Motor neuron (in vitro differentiated cells): ENCODE measurements around the gene MCAT. TPM values are rescaled to one million over a fixed set of nuclear protein-coding genes. Genes with fewer than 3 reads are reported as not detected.
A peak's percentile ranks its signal among the peaks of the same experiment; 100 is the strongest.

Experiments
- ATAC-seq, 8 experiments: fragments of 200-7000 bp; cut with Tn5 transposase; replicated peaks in 6 of 8; 2 replicates each; pipeline ENCODE4 v1.8.0; 2021; ENCODE audit warnings: mild to moderate bottlenecking in 8 of 8, moderate library complexity in 8 of 8
- H3K27ac ChIP-seq, 2 donors: fragments of 250-450 bp; sonication (Bioruptor Pico); 2 replicates each; pipeline ENCODE4 v1.9.0; 2021; ENCODE audit warnings: antibody characterized with exemption in 2 of 2, mild to moderate bottlenecking in 2 of 2, moderate library complexity in 1 of 2
- H3K4me1 ChIP-seq, 2 donors: fragments of 250-450 bp; sonication (Bioruptor Pico); replicated peaks in 1 of 2; 2 replicates each; pipeline ENCODE4 v1.6.1; 2021; ENCODE audit warnings: antibody characterized with exemption in 2 of 2, mild to moderate bottlenecking in 2 of 2, moderate library complexity in 1 of 2
- H3K4me3 ChIP-seq, 5 donors: fragments of 250-450 bp; sonication (Bioruptor Pico); 2 replicates each; pipeline ENCODE4 v1.9.0; 2021; ENCODE audit warnings: antibody characterized with exemption in 5 of 5, mild to moderate bottlenecking in 5 of 5, moderate library complexity in 4 of 5
- WGBS, 10 experiments: fragments of 450-650 bp; shearing (Covaris generic); methylation state at CpG; one replicate each; pipeline ENCODE4 v1.0.0; 2022; 5-methylcytosine and 5-hydroxymethylcytosine counted together
- in situ Hi-C, 9 experiments: fragments of 400-800 bp; cut with MboI; loops; one replicate each; pipeline ENCODE4 v1.15.0; 2021; ENCODE audit warnings: low sequenced_read_pairs in 9 of 9, low pct_unique_long_range_greater_than_20kb in 2 of 9; ENCODE audit not compliant: unreplicated experiment in 9 of 9
- total RNA-seq, 8 experiments: library from RNA; unstranded; fragments of 300-600 nt; gene quantifications; 2 replicates each; pipeline versions ENCODE4 v1.2.3 to v1.2.4, GENCODE V29; 2022

The MCAT gene
- total RNA-seq, 8 experiments from 2014 or later, result 10.8 to 20.7 (median 16.0) TPM

- H3K4me1 ChIP-seq, result peaks cover 4 to 5% of the 10 kb centered on the region in 2 donors
- H3K4me3 ChIP-seq, result no peak overlapping the region
- ATAC-seq, result peak in 1 of 8 experiments; percentile 3
- 95% methylated on average over 4 of the region's 15 CpGs; no CpG with 5 or more reads in 9 of the 10 experiments for WGBS, 10 experiments
- H3K27ac ChIP-seq, result no peak overlapping the region
- in situ Hi-C loops, result no loop called here
These were observed 37.5 kb upstream of the MCAT start for GRCh38 chr22:43180670-43181069.

- in situ Hi-C loops, result no loop called here
- H3K4me1 ChIP-seq, result no peaks in the 10 kb centered on the region
- H3K4me3 ChIP-seq, result no peak overlapping the region
- no peak for ATAC-seq
- H3K27ac ChIP-seq, result no peak overlapping the region
- 80 to 100% (median 100%) methylated on average over 1 to 3 of the region's 15 CpGs; no CpG with 5 or more reads in 6 of the 10 experiments for WGBS, 10 experiments
These were observed 36.7 kb upstream of the MCAT start for GRCh38 chr22:43179911-43180195.

GRCh38 chr22:43179146-43179910 is 36.1 kb upstream of the MCAT start:
- no peaks in the 10 kb centered on the region for H3K4me1 ChIP-seq
- WGBS, 10 experiments, result 80 to 100% (median 94%) methylated on average over 1 to 15 of the region's 25 CpGs; no CpG with 5 or more reads in 4 of the 10 experiments
- no peak overlapping the region for H3K4me3 ChIP-seq
- no peak for ATAC-seq
- no peak overlapping the region for H3K27ac ChIP-seq
- in situ Hi-C loops, result no loop called here

GRCh38 chr22:43177479-43177878 is 34.3 kb upstream of the MCAT start:
- in situ Hi-C loops, result no loop called here
- Histone ChIP-seq H3K4me3 (no peak overlapping the region), H3K4me1 (no peaks in the 10 kb centered on the region), H3K27ac (no peak overlapping the region)
- WGBS, 10 experiments, result 71 to 100% (median 83%) methylated on average over 1 to 5 of the region's 7 CpGs; no CpG with 5 or more reads in 1 of the 10 experiments
- no peak for ATAC-seq

DNA sequence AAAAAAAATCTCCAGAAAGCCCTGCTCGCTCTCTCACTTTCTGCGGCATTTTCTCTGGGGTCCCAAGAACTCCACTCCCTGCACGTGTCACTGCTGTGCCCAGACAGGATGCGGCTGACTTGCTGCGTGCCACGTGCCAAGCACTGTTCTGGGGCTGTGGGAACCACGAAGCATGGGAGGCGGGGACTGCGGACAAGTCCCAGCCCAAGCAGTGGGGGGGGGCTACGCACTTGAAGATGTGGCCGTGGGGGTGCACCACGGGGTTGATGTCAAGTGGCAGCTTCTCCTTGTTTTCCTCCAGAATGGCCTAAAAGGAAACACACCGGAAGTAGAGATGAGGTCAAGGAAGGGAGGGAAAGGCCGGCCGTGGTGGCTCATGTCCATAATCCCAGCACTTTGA is 32.9 kb upstream of the MCAT start:
- WGBS, 10 experiments, result 88 to 100% (median 100%) methylated on average over 2 to 4 of the region's 15 CpGs; no CpG with 5 or more reads in 5 of the 10 experiments
- in situ Hi-C loops, result no loop called here
- no peak for ATAC-seq
- no peak overlapping the region for H3K27ac ChIP-seq
- no peak overlapping the region for H3K4me3 ChIP-seq
- H3K4me1 ChIP-seq, result no peaks in the 10 kb centered on the region

DNA sequence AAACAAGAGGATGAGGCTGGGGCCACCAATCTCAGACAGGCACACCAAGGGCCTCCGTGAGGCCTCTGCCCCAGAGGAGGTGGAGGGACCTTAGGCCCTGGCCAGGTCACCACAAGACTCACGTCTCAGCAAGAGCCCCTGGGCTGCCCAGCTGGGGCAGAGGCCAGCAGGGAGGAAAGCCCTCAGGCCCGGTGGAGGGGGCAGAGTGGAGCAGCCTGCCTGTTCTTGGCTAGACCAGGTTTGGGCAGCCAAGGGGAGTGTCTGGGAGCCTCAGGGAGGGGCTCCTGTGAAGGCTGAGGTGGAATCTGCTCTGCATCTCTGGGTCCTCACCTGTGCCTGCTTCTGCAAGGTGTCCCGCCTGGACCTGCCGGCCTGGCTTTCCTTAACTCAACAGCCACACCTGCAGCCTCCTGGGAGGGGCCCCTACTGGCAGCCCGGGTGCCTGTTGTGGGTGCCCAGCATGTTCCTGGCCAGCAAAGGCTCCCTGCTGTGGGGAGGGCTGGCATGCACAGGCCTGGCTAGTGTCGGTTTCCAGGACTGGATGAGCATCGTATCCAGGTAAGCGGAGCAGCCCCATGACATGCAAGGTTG is 31.8 kb upstream of the MCAT start:
- in situ Hi-C loops, result no loop called here
- Histone ChIP-seq H3K4me3 (no peak overlapping the region), H3K4me1 (no peaks in the 10 kb centered on the region), H3K27ac (no peak overlapping the region)
- WGBS, 10 experiments, result 81 to 100% (median 100%) methylated on average over 1 to 6 of the region's 9 CpGs; no CpG with 5 or more reads in 4 of the 10 experiments
- peak in 1 of 8 experiments; percentile 16 for ATAC-seq

- in situ Hi-C loops, result no loop called here
These were observed 30.9 kb upstream of the MCAT start for GRCh38 chr22:43173976-43174720.

DNA sequence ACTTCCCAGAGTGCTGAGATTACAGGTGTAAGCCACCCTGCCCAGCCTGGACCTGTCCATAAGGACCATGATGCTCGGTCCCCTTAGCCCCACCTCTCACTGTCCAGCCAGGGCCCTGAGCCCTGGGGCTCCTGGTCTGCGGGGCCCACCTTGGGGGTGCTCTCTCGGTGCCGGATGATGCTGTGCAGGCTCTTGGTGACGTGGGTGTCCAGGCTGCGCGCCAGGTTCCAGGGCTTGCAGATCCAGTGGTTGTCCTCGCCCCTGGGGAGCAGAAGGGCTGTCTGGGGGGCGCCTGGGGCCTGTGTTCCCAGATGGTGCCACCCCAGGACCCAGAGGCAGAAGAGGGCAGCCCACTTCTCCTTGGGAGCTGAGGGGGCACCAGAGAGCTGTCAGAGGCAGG is 30.4 kb upstream of the MCAT start:
- Histone ChIP-seq H3K4me3 (no peak overlapping the region), H3K4me1 (no peaks in the 10 kb centered on the region), H3K27ac (no peak overlapping the region)
- WGBS, 10 experiments, result 100% methylated on average over 2 of the region's 9 CpGs; no CpG with 5 or more reads in 9 of the 10 experiments
- in situ Hi-C loops, result no loop called here
- ATAC-seq, result no peak

More at GRCh38 chr22:43173976-43174720, 30.9 kb upstream of the MCAT start:
- WGBS, 10 experiments, result 83 to 100% (median 99%) methylated on average over 1 to 7 of the region's 39 CpGs; no CpG with 5 or more reads in 4 of the 10 experiments
- ATAC-seq, result peak in 1 of 8 experiments; percentile 7
- no peak overlapping the region for H3K4me3 ChIP-seq
- no peak overlapping the region for H3K27ac ChIP-seq
- H3K4me1 ChIP-seq, result no peaks in the 10 kb centered on the region

DNA sequence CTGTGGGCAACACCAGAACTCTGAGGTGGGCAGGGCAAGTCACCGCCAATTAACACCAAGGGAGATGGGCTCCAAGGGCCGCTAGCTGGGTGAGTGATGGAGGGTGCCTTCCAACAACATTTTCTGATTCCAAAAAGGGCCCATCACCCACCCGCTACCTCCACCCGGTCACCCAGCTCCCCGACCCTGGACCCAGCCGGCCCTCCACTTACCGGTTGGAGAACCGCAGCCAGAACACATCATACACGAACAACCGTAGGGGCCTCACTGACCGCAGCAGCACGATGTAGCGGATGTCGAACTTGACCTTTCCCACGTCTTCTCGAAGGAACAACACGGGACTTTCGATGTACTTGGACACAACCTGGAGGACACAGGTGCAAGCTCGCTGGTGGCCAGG is 29.0 kb upstream of the MCAT start:
- no peak overlapping the region for H3K27ac ChIP-seq
- WGBS, 10 experiments, result 87 to 100% (median 100%) methylated on average over 1 to 11 of the region's 19 CpGs; no CpG with 5 or more reads in 5 of the 10 experiments
- H3K4me3 ChIP-seq, result no peak overlapping the region
- H3K4me1 ChIP-seq, result no peaks in the 10 kb centered on the region
- ATAC-seq, result no peak
- in situ Hi-C loops, result no loop called here

DNA sequence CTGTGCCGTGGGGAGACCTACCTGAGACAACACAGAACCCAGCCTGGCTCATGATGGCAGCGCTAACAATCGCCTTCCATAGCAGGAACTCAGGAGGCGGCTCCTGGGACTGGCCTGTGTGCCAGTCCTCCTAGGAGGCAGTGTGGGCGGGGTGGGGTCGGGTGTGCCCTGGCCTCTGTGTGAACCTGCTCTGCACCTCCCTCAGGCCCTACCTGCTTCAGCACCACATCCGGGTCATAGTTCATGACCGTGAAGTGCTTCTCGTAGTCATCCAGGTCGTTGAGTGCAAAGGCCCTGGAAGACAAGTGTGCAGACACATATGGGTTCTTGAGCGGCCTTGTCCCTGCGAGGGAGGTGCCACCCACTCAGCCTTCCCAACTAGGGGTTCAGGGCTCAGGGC is 28.4 kb upstream of the MCAT start:
- in situ Hi-C loops, result no loop called here
- Histone ChIP-seq H3K27ac (no peak overlapping the region), H3K4me3 (no peak overlapping the region), H3K4me1 (no peaks in the 10 kb centered on the region)
- no peak for ATAC-seq
- whole genome bisulfite sequencing, 10 experiments, result 90 to 97% methylated on average over 2 to 5 of the region's 12 CpGs; no CpG with 5 or more reads in 8 of the 10 experiments

- peak in 2 of 8 experiments; percentile 8 to 20 for ATAC-seq
- Histone ChIP-seq H3K4me1 (no peaks in the 10 kb centered on the region), H3K27ac (no peak overlapping the region), H3K4me3 (no peak overlapping the region)
- in situ Hi-C loops, result no loop called here
- 83 to 100% methylated on average over 2 to 3 of the region's 14 CpGs; no CpG with 5 or more reads in 8 of the 10 experiments for WGBS, 10 experiments
These were observed 27.9 kb upstream of the MCAT start for GRCh38 chr22:43171019-43171491.

- Histone ChIP-seq H3K4me3 (no peak overlapping the region), H3K27ac (no peak overlapping the region), H3K4me1 (no peaks in the 10 kb centered on the region)
- in situ Hi-C loops, result no loop called here
- ATAC-seq, result no peak
- WGBS, 10 experiments, result 60 to 100% (median 69%) methylated on average over 1 of the region's 9 CpGs; no CpG with 5 or more reads in 6 of the 10 experiments
These were observed 26.9 kb upstream of the MCAT start for GRCh38 chr22:43170131-43170480.
